GM12865 (cell line): ENCODE measurements around the gene LHX8.

Source experiments
- DNase-seq: peaks from one replicate; pipeline ENCODE4 v3.0.0; 2010; ENCODE audit warnings: low read depth
- H3K4me3 ChIP-seq: 2 replicates; pipeline ENCODE4 v1.5.1; 2011; ENCODE audit warnings: mild to moderate bottlenecking, low read depth, low read length, control low read depth
- TF ChIP-seq, protein P1 (sequence below): IDR thresholded peaks from 2 replicates; pipeline ENCODE4 v1.5.1; 2011; ENCODE audit warnings: low read length, control low read depth, low read depth, inconsistent platforms; ENCODE audit not compliant: insufficient read depth; ENCODE audit errors: missing control alignments

The LHX8 gene

DNA sequence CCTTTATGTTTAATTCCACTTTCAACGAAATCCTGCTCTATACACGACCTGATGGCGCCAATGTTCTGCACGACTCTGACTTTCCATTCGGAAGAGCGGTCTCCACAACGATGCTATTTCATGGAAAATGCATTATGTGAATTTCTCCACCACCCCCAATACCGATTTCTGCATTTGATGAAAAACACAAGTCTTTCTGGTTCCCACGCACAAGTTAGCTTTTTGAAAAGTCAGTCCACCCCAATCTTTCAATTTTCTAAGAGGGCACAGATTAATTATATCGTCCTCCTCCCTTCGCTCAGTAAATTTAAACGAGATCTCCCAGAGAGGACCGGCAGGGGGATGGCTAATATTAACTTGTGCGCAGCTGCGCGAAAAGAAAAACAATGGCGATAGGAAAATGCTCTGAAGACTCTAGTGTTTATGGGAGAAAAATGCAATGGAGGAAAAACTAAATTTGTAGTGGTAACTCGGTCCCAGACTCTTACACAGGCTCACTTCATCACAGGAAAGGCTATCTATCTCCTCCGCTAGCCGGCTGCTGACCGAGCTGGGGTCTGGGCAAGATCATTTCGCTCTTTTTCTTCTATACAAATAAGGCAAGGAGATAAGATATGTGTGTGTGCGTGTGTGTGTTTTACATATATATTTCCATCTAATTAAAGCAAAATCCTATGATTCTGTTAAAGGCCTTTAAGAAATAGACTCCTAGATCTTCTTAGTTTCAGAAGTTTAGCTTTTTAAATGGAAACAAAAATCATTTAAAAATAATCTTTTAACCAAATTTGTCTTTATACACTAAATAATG lies 1.2 kb upstream of the LHX8 start:
- TF ChIP-seq, protein P1, sequence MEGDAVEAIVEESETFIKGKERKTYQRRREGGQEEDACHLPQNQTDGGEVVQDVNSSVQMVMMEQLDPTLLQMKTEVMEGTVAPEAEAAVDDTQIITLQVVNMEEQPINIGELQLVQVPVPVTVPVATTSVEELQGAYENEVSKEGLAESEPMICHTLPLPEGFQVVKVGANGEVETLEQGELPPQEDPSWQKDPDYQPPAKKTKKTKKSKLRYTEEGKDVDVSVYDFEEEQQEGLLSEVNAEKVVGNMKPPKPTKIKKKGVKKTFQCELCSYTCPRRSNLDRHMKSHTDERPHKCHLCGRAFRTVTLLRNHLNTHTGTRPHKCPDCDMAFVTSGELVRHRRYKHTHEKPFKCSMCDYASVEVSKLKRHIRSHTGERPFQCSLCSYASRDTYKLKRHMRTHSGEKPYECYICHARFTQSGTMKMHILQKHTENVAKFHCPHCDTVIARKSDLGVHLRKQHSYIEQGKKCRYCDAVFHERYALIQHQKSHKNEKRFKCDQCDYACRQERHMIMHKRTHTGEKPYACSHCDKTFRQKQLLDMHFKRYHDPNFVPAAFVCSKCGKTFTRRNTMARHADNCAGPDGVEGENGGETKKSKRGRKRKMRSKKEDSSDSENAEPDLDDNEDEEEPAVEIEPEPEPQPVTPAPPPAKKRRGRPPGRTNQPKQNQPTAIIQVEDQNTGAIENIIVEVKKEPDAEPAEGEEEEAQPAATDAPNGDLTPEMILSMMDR, result no peak
- no peak for DNase-seq
- H3K4me3 ChIP-seq, result no peak overlapping the region

DNA sequence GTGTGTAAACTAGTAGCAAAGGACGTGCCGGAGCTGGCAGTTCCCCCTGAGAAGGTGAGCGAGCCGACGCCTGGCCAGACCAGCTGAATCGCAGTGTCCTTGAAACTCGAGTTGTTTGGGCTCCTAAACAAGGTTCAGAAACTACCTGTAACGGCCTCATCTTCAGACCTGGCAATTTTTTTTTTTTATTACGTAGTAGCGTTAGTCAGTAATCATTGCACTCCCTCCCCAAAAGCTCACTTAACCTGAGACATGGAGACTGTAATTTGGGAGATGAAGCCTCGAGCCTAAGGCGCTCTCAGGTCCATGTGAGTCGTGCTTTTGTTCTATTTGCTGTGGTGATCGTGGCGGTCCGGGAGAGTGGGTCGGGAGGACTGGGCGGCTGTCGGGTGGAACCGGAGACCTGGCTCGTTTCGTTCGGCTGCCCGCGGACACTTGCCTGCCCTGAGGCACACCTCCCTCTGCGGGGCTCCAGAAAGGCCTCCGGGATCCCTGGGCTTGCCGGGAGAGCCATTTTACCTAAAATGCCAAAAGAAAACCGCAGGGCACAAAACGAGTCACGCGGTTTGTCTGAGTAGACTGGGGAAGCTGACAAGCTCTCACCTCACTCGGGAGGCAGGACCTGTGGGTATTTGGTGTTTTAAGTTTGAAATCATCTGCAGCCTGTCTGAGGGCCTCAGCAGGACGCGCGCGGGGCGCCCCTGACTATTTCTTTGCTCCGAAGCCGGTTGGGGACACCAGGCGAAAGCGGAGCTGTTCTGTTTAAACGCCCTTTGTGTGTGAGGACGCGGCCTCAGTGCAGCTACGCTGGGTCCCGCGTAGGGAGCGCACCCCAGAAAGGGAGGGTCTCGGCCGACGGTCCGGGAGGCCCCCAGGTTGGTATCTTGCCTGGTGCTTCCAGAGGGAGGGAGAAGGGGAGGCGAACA lies 722 bp downstream of the LHX8 start:
- TF ChIP-seq, protein P1, result no peak
- no peak for DNase-seq
- H3K4me3 ChIP-seq, result no peak overlapping the region

DNA sequence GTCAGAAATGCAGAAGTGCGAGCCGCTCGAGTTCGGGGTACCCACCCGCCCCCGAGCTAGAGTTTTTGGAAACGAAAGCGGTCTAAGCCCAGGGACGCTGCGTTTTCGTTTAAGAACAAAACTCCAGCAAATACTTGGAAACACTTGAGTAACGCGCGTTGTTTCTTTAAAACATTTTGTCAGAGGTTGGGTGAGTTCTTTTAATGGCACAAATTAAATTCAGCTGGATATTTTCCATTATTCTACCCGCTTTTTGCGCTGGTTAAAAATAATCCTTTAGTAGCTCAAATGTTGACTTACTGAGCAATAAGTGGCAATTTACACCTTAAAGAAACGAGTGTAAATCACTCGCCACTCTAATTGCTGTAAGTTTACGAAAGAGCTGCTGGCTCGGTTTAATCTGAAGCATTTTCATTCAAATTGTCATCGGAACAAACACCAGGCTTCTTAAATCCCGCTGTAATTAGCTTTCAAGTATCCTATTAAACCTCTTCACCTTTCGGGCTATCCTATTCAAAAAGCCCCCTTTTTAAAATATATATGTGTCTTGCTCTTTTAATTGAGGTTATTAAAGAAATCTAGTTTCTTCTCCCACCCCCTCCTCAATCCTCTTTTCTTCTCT lies 1.5 kb downstream of the LHX8 start:
- H3K4me3 ChIP-seq, result no peak overlapping the region

DNA sequence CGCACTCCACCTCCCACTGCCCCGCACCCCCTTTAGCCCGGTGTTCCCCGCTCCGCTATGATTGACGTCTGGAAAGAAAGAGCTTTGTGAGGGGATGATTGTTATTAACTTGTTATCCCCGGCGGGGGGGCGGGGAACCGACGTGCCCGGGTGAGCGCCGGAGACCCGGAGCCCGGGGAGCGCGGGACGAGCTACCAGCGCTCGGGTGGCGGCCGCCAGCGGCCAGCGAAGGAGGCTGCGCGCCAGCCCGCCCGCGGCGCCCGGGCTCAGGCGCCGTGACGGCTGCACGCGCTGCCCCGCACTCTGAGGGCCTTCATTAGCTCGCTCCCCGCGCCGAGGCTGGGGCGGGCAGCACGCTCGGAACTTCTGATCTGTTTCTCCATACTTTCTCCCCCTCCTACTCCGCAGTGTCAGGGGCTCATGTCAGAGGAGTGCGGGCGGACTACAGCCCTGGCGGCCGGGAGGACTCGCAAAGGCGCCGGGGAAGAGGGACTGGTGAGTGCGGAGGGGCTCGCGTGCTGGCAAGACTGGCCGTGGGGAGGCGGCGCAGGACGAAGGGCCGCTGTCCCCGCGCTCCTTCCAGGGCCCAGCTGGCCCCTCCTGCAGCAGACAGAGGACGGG lies 2.1 kb downstream of the LHX8 start:
- no peak overlapping the region for H3K4me3 ChIP-seq
- DNase-seq, result no peak
- TF ChIP-seq, protein P1, result no peak

More for the DNA sequence above, 1.5 kb downstream of the LHX8 start:
- TF ChIP-seq, protein P1, result no peak
- no peak for DNase-seq

DNA sequence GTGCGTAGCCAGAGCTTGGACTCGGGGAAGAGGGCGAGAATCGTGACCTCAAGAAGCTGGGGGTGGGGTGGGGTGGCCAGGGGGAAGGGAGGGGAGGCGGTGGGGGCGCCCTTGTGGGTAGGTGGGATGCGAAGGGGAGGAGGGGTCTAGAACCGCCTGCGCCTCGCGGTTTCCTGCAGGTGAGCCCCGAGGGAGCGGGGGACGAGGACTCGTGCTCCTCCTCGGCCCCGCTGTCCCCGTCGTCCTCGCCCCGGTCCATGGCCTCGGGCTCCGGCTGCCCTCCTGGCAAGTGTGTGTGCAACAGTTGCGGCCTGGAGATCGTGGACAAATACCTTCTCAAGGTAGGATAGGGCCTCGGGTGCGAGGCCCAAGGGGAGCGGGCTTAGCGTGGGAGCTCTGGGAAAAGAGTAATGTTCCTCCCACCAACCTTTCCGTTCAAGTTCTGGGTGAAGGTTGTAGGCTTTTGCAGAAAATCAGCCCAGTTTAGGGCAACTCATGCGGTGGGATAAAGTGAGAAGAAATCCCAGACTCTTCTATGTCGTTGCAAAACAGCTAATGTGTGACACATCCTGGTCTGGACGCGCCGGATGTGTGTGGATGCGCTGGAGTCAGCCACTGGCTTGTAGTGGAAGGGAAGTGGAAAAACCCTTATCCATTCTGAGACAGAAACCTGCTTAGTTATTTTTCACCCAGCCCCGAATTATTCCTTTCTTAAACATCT lies 2.9 kb downstream of the LHX8 start:
- TF ChIP-seq, protein P1, result no peak
- H3K4me3 ChIP-seq, result no peak overlapping the region
- DNase-seq, result no peak

DNA sequence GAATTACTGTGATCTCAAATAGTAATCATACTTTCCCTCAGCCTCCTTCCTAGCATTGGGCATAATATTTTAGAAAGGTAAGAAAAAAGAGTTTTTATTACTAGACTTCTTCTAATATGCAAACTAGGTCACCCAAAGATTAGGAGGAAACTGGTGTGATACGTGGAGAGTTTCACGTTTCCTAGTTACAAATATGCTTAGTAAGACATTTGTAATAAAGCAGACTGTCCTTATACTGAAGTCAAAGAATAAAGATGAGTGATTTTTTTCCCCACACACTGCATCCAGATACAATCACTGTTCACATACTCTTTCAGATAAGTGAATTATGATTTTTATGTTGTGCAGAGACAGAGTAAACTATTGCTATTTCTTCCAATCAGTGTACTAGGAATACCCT lies 17.9 kb downstream of the LHX8 start:
- TF ChIP-seq, protein P1, result no peak
- no peak overlapping the region for H3K4me3 ChIP-seq
- no peak for DNase-seq
